Measurements from ENCODE around the gene JAG1.

Gene JAG1

GRCh38 chr20:10683537-10683936 is 9.7 kb upstream of the JAG1 start:
- H3K9me3 ChIP-seq (ENCODE audit: low read length): no peaks in the 10 kb centered on the region
- H2AFZ ChIP-seq (ENCODE audit: low read depth, low read length): no peak overlapping the region
- no peak overlapping the region for H3K4me3 ChIP-seq (ENCODE audit: low read length)
- no peaks in the 10 kb centered on the region for H3K36me3 ChIP-seq (ENCODE audit: insufficient read depth, low read length)
- H3K27me3 ChIP-seq (ENCODE audit: insufficient read depth, low read length): no peaks in the 10 kb centered on the region
- H3K4me1 ChIP-seq (ENCODE audit: insufficient read depth, low read length): no peaks in the 10 kb centered on the region

GRCh38 chr20:10682939-10683338 is 9.1 kb upstream of the JAG1 start:
- Histone ChIP-seq H3K27me3 (ENCODE audit: insufficient read depth, low read length) (no peaks in the 10 kb centered on the region), H3K36me3 (ENCODE audit: insufficient read depth, low read length) (no peaks in the 10 kb centered on the region), H3K9me3 (ENCODE audit: low read length) (no peaks in the 10 kb centered on the region), H3K4me3 (ENCODE audit: low read length) (no peak overlapping the region), H2AFZ (ENCODE audit: low read depth, low read length) (no peak overlapping the region), H3K4me1 (ENCODE audit: insufficient read depth, low read length) (no peaks in the 10 kb centered on the region)

- no peaks in the 10 kb centered on the region for H3K36me3 ChIP-seq (ENCODE audit: insufficient read depth, low read length)
- no peaks in the 10 kb centered on the region for H3K9me3 ChIP-seq (ENCODE audit: low read length)
- H3K4me1 ChIP-seq (ENCODE audit: insufficient read depth, low read length): no peaks in the 10 kb centered on the region
These were observed 7.7 kb upstream of the JAG1 start for GRCh38 chr20:10681494-10681893.

GRCh38 chr20:10680571-10680970 is 6.8 kb upstream of the JAG1 start:
- H2AFZ ChIP-seq (ENCODE audit: low read depth, low read length): no peak overlapping the region
- H3K36me3 ChIP-seq (ENCODE audit: insufficient read depth, low read length): no peaks in the 10 kb centered on the region
- no peak overlapping the region for H3K4me3 ChIP-seq (ENCODE audit: low read length)
- no peaks in the 10 kb centered on the region for H3K27me3 ChIP-seq (ENCODE audit: insufficient read depth, low read length)
- H3K9me3 ChIP-seq (ENCODE audit: low read length): no peaks in the 10 kb centered on the region
- H3K4me1 ChIP-seq (ENCODE audit: insufficient read depth, low read length): no peaks in the 10 kb centered on the region

More at GRCh38 chr20:10681494-10681893, 7.7 kb upstream of the JAG1 start:
- Histone ChIP-seq H2AFZ (ENCODE audit: low read depth, low read length) (no peak overlapping the region), H3K4me3 (ENCODE audit: low read length) (no peak overlapping the region), H3K27me3 (ENCODE audit: insufficient read depth, low read length) (no peaks in the 10 kb centered on the region)

GRCh38 chr20:10679269-10679668 is 5.5 kb upstream of the JAG1 start:
- Histone ChIP-seq H3K36me3 (ENCODE audit: insufficient read depth, low read length) (no peaks in the 10 kb centered on the region), H3K27me3 (ENCODE audit: insufficient read depth, low read length) (no peaks in the 10 kb centered on the region), H2AFZ (ENCODE audit: low read depth, low read length) (no peak overlapping the region), H3K9me3 (ENCODE audit: low read length) (no peaks in the 10 kb centered on the region), H3K4me3 (ENCODE audit: low read length) (no peak overlapping the region), H3K4me1 (ENCODE audit: insufficient read depth, low read length) (peaks cover 5% of the 10 kb centered on the region)

- Histone ChIP-seq H2AFZ (ENCODE audit: low read depth, low read length) (no peak overlapping the region), H3K36me3 (ENCODE audit: insufficient read depth, low read length) (peaks cover 6% of the 10 kb centered on the region), H3K4me3 (ENCODE audit: low read length) (no peak overlapping the region), H3K4me1 (ENCODE audit: insufficient read depth, low read length) (peaks cover 5% of the 10 kb centered on the region), H3K9me3 (ENCODE audit: low read length) (no peaks in the 10 kb centered on the region), H3K27me3 (ENCODE audit: insufficient read depth, low read length) (no peaks in the 10 kb centered on the region)
These were observed 2.7 kb upstream of the JAG1 start for GRCh38 chr20:10676518-10676917.

- Histone ChIP-seq H3K4me1 (ENCODE audit: insufficient read depth, low read length) (peaks cover 14% of the 10 kb centered on the region), H3K4me3 (ENCODE audit: low read length) (peak overlapping the region; percentile 81), H3K36me3 (ENCODE audit: insufficient read depth, low read length) (peaks cover 6% of the 10 kb centered on the region), H2AFZ (ENCODE audit: low read depth, low read length) (no peak overlapping the region), H3K27me3 (ENCODE audit: insufficient read depth, low read length) (no peaks in the 10 kb centered on the region), H3K9me3 (ENCODE audit: low read length) (no peaks in the 10 kb centered on the region)
These were observed 1.6 kb upstream of the JAG1 start for GRCh38 chr20:10675450-10675848.

GRCh38 chr20:10674684-10675449 is 1.1 kb upstream of the JAG1 start:
- Histone ChIP-seq H2AFZ (ENCODE audit: low read depth, low read length) (peak overlapping the region; percentile 90), H3K9me3 (ENCODE audit: low read length) (no peaks in the 10 kb centered on the region), H3K4me1 (ENCODE audit: insufficient read depth, low read length) (peaks cover 20% of the 10 kb centered on the region), H3K27me3 (ENCODE audit: insufficient read depth, low read length) (no peaks in the 10 kb centered on the region), H3K36me3 (ENCODE audit: insufficient read depth, low read length) (peaks cover 9% of the 10 kb centered on the region), H3K4me3 (ENCODE audit: low read length) (peak overlapping the region; percentile 81)

GRCh38 chr20:10673176-10673841 is 490 bp downstream of the JAG1 start:
- Histone ChIP-seq H3K4me1 (ENCODE audit: insufficient read depth, low read length) (peaks cover 34% of the 10 kb centered on the region), H3K4me3 (ENCODE audit: low read length) (peak overlapping the region; percentile 81), H3K9me3 (ENCODE audit: low read length) (no peaks in the 10 kb centered on the region), H2AFZ (ENCODE audit: low read depth, low read length) (no peak overlapping the region), H3K36me3 (ENCODE audit: insufficient read depth, low read length) (peaks cover 16% of the 10 kb centered on the region), H3K27me3 (ENCODE audit: insufficient read depth, low read length) (no peaks in the 10 kb centered on the region)

- Histone ChIP-seq H3K4me1 (ENCODE audit: insufficient read depth, low read length) (peaks cover 40% of the 10 kb centered on the region), H2AFZ (ENCODE audit: low read depth, low read length) (no peak overlapping the region), H3K27me3 (ENCODE audit: insufficient read depth, low read length) (no peaks in the 10 kb centered on the region), H3K36me3 (ENCODE audit: insufficient read depth, low read length) (peaks cover 18% of the 10 kb centered on the region), H3K4me3 (ENCODE audit: low read length) (peak overlapping the region; percentile 81), H3K9me3 (ENCODE audit: low read length) (no peaks in the 10 kb centered on the region)
These were observed 1.1 kb downstream of the JAG1 start for GRCh38 chr20:10672624-10673127.

GRCh38 chr20:10671919-10672623 is 1.7 kb downstream of the JAG1 start:
- Histone ChIP-seq H2AFZ (ENCODE audit: low read depth, low read length) (no peak overlapping the region), H3K36me3 (ENCODE audit: insufficient read depth, low read length) (peaks cover 20% of the 10 kb centered on the region), H3K9me3 (ENCODE audit: low read length) (no peaks in the 10 kb centered on the region), H3K4me3 (ENCODE audit: low read length) (peak overlapping the region; percentile 81), H3K27me3 (ENCODE audit: insufficient read depth, low read length) (no peaks in the 10 kb centered on the region), H3K4me1 (ENCODE audit: insufficient read depth, low read length) (peaks cover 46% of the 10 kb centered on the region)

- Histone ChIP-seq H2AFZ (ENCODE audit: low read depth, low read length) (no peak overlapping the region), H3K4me1 (ENCODE audit: insufficient read depth, low read length) (peaks cover 53% of the 10 kb centered on the region), H3K36me3 (ENCODE audit: insufficient read depth, low read length) (peaks cover 27% of the 10 kb centered on the region), H3K4me3 (ENCODE audit: low read length) (peak overlapping the region; percentile 81), H3K9me3 (ENCODE audit: low read length) (no peaks in the 10 kb centered on the region), H3K27me3 (ENCODE audit: insufficient read depth, low read length) (no peaks in the 10 kb centered on the region)
These were observed 2.4 kb downstream of the JAG1 start for GRCh38 chr20:10671221-10671918.

All from neuron (in vitro differentiated cells).